GM21367 (cell line): ENCODE results near the gene C21orf91.
A peak's percentile ranks its signal among the peaks of the same experiment; 100 is the strongest.

Experiments used
- ATAC-seq: cut with Tn5 transposase; IDR thresholded peaks from one replicate; pipeline ENCODE4 v1.9.1; 2021; ENCODE audit not compliant: unreplicated experiment

Gene C21orf91

DNA sequence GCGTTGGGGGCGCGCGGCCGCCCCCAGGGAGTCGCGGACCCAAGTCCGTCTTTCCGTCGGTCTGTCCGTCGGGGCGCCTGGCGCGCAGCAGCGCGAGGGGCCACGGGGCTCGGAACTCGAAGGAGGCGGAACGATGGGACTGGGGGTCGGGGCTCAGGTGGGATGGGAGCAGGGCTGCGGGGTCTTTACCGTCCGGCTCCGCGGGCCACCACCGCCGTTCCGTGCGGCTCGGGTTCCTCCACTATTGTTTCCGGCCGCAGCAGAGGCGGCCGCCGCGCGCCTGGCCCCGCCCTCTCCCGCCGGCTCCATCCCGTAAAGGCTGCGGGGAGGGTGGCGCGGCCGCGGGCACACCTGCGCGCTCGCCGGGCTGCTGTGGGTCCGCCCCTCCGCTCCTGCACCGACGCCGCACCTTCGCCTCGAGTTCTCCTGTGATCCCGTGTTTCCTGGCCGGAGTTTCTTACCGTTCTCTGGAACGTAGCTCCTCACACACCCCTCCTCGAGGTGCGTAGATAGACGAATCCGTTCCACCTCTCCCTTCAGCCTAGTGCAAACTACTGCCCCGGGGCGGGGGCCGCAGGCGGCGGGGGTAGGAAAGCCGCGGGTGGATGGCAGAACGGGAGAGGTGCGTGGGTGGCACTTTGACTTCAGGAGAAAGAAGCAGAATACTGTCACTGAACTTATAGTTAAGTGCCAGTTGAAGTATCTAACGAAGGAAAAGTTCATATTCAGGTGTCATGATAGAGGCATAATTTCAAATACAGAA is at the start of gene C21orf91:
C21orf91 (minus strand) TSS at position 243 of the 763 bp plus-strand sequence. CDS start 1,038 bp downstream, outside the sequence.
- ATAC-seq, result peak; percentile 77

GRCh38 chr21:17866590-17866989 is 47.4 kb upstream of the C21orf91 start:
- ATAC-seq, result no peak

- no peak for ATAC-seq
Measured at GRCh38 chr21:17859661-17860060, 40.5 kb upstream of the C21orf91 start.

DNA sequence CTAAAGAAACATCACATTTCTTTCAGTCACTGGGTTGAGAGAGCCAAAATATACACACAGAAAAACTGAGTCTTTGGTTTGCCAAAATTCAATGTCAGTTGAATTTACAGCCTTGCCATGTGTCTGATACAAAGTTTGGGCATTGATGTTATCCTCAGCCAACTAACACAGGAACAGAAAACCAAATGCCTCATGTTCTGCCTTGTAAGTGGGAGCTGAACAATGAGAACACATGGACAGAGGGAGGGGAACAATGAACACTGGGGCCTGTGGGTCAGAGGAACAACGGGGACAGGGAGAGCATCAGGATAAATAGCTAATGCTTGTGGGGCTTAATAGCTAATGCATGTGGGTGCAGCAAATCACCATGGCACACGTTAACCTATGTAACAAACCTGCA is 39.6 kb upstream of the C21orf91 start:
- no peak for ATAC-seq

DNA sequence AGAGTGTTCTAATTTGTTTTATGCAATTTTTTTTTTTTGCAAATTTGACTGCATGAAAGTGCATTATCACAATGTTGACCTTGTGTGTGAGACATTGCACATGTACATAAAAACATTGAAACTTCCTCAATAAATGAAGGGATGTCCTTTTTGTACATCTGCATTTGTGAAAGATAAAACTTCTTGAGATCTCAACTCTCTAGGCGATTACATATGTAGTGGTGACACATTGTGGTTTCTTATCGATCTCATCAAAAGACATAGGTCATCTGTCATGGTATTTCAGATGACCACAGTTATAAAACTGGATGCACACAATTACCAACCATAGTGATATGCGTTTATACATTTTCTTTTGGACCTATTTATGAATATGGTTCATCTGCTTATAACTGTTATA is 35.6 kb upstream of the C21orf91 start:
- ATAC-seq, result no peak

DNA sequence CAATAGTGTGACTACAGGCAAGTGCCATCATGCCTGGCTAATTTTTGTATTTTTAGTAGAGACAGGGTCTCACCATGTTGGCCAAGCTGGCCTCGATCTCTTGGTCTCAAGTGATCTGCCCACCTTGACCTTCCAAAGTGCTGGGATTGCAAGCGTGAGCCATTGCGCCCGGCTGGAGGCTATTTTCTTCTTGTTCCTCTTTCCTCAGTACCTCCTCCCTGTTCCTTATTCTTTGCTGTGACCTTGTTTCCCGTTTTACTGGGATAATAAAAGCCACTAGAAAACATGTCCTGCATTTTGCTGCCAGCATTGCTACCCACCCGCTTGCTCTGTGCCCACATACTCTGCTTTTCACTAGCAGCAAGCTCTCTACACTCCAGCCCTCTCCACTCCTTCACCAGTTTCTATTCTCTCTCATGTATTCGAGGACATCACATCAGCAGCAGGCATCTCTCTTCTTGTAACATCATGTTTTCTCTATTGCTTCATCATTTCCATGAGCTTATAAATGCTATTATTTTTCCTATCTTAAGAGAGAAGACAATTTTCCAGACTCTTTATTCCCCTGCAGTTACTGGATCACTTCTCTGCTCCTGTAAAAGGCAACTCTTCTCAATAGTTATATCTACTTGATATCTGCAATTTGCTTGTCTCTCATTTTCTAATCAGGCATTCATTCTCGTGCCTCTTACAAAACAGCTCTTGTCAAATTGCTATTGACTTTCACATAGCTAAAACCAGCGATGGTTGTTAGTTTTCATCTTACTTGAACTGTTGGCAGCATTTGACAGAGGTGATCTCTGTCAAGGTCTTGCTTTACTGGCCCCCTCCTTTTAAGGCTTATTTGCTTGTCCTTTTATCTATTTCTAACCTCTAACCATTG is 34.5 kb upstream of the C21orf91 start:
- no peak for ATAC-seq

GRCh38 chr21:17848228-17848627 is 29.1 kb upstream of the C21orf91 start:
- ATAC-seq, result peak; percentile 91

- ATAC-seq, result no peak
Measured at GRCh38 chr21:17841103-17841502, 21.9 kb upstream of the C21orf91 start.

DNA sequence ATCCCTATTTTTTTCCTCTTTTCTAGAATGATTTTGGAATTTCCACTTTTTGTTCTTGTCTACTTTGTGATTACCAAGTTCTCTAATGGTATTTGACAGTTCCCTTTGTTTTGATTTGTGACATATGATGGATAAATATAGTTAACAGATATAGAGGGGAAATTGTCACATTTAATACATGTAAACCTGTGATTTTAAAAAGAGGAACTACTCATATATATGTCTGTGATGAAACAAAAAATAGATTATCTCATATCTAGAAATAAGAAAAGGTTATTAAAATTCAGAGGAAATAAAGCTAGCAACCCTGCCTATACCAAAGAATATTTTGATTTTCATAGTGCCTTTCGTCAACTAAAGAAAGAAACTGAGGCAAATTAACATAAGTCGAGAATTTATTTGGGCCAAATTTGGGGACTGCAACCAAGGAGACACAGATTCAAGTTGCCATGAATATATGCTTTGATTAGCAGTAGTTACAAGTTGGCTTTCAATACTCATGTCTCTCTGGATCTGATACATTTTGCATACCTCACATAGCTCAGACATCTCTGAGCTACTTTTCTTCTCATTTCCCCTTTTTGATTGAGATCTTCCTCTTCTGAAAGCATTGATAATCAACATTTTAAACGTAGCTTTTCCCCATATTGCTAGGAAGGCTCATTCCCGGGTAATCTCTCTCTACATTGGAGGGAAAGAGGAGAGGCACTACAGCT is 15.6 kb upstream of the C21orf91 start:
- peak; percentile 77 for ATAC-seq

GRCh38 chr21:17829472-17829871 is 10.3 kb upstream of the C21orf91 start:
- ATAC-seq, result no peak

DNA sequence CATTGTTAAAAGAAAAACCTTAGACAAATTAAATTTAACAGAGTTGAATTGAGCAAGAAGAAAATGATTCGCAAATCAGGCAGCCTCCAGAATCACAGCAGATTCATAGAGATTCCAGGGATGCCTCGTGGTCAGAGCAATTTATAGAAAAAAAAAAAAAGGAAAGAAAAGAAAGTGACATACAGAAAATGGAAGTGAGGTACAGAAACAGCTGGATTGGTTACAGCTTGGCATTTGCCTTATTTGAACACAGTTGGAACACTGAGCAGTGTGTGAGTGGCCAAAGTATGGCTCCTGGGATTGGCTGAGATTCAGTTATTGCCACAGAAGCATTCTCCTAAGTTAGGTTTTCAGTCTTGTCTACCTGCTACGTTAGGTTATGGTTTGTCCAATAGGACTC is 9.1 kb upstream of the C21orf91 start:
- no peak for ATAC-seq

- ATAC-seq, result no peak
Measured at GRCh38 chr21:17823846-17824245, 4.7 kb upstream of the C21orf91 start.

GRCh38 chr21:17821121-17821520 is 2.0 kb upstream of the C21orf91 start:
- ATAC-seq, result no peak

- ATAC-seq, result peak; percentile 67
Measured at GRCh38 chr21:17819877-17820229, 697 bp upstream of the C21orf91 start.

GRCh38 chr21:17818186-17819113 is 706 bp downstream of the C21orf91 start:
- ATAC-seq, result peak; percentile 8

DNA sequence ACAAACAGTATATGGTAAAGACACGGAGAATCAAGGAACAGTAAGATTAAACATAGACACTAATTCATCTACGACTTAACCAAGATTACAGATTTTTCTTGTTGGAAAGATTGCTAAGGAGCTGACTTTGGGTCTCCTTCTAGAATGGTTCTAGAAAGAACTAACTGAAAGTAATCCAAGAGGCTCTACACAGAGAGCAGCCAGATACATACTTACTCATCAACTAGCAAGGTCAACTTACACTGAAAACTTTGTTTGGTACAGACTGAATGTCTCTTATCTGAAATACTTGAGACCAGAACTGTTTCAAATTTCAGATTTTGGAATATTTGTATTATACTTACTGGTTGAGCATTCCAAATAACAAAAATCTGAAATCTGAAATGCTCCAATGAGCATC is 5.8 kb downstream of the C21orf91 start:
- no peak for ATAC-seq

GRCh38 chr21:17805966-17806365 is 13.2 kb downstream of the C21orf91 start:
- ATAC-seq, result no peak

DNA sequence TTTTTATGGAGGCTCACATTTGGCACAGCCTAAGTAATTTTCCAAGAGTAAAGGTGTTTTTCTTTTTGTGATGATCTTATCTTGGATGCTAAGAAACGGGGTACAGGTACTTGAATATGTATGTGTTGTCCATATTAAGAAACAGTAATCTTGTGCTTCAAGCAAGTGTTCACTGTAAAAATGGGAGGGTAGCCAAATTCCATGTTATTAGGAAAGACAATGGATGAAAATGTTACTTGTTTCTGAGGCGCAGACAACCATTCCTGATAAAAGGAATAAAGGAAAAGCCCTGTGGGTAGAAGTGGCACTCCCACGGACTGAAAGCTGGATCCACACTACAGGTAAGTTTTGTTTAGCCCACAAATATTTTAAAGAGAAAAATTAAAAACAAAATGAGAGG is 15.6 kb downstream of the C21orf91 start:
- ATAC-seq, result no peak

- no peak for ATAC-seq
Measured at GRCh38 chr21:17802572-17802971, 16.6 kb downstream of the C21orf91 start.

- ATAC-seq, result no peak
Measured at GRCh38 chr21:17799414-17800164, 19.6 kb downstream of the C21orf91 start.
